SK-N-MC (cell line): ENCODE results near the gene GUCA2B.

Source experiments
- DNase-seq: peaks from one replicate; pipeline ENCODE4 v3.0.0-alpha.2; 2011; ENCODE audit warnings: low read depth, low spot score
- H3K27ac ChIP-seq: fragments of 200-600 bp; sonication (generic); 2 replicates; pipeline ENCODE4 v1.5.1; 2016; ENCODE audit warnings: mixed run types
- H3K36me3 ChIP-seq: fragments of 200-600 bp; sonication (generic); 2 replicates; pipeline ENCODE4 v1.6.1; 2017; ENCODE audit warnings: antibody characterized with exemption, low read length, mixed read lengths; ENCODE audit not compliant: insufficient read depth
- H3K4me3 ChIP-seq: fragments of 200-600 bp; sonication (generic); 2 replicates; pipeline ENCODE4 v1.5.1; 2016
- H3K9ac ChIP-seq: fragments of 200-600 bp; sonication (generic); 2 replicates; pipeline ENCODE4 v1.8.0; 2017; ENCODE audit warnings: mixed run types, mixed read lengths; ENCODE audit not compliant: insufficient read length
- H3K9me3 ChIP-seq: fragments of 200-600 bp; sonication (generic); 2 replicates; pipeline ENCODE4 v1.6.1; 2017; ENCODE audit warnings: low read depth, mild to moderate bottlenecking, antibody characterized with exemption, low read length, moderate library complexity, mixed read lengths
- EZH2 ChIP-seq: fragments of 200-600 bp; sonication (generic); IDR thresholded peaks from one replicate; pipeline ENCODE4 v1.6.1; 2017; ENCODE audit warnings: antibody characterized with exemption
- FOXP2 ChIP-seq: optimal IDR thresholded peaks from 2 replicates; pipeline ENCODE3; 2011; ENCODE audit warnings: mild to moderate bottlenecking, moderate library complexity; ENCODE audit not compliant: insufficient read depth; ENCODE audit errors: extremely low read length, control extremely low read depth
- POLR2AphosphoS5 ChIP-seq: IDR thresholded peaks from 2 replicates; pipeline ENCODE4 v1.6.1; 2012; ENCODE audit warnings: mild to moderate bottlenecking, low read depth, low read length, borderline replicate concordance

GUCA2B gene

GRCh38 chr1:42176902-42177519, 23.8 kb downstream of the GUCA2B start:
- Histone ChIP-seq H3K36me3 (peaks cover 6% of the 10 kb centered on the region; the same call in 1 of the 2 replicates), H3K9me3 (no peaks in the 10 kb centered on the region), H3K4me3 (no peak overlapping the region), H3K9ac (no peak overlapping the region), H3K27ac (no peak overlapping the region)
- no peak for DNase-seq
- TF ChIP-seq POLR2AphosphoS5 (no peak), FOXP2 (no peak), EZH2 (no peak)

GRCh38 chr1:42177541-42177981, 24.4 kb downstream of the GUCA2B start:
- Histone ChIP-seq H3K27ac (no peak overlapping the region), H3K4me3 (no peak overlapping the region), H3K9ac (no peak overlapping the region), H3K9me3 (no peaks in the 10 kb centered on the region), H3K36me3 (peaks cover 6% of the 10 kb centered on the region; the same call in 1 of the 2 replicates)
- DNase-seq: no peak
- TF ChIP-seq POLR2AphosphoS5 (no peak), FOXP2 (no peak), EZH2 (no peak)

- DNase-seq: no peak
- peaks cover 6% of the 10 kb centered on the region; the same call in 1 of the 2 replicates for H3K36me3 ChIP-seq
- no peaks in the 10 kb centered on the region for H3K9me3 ChIP-seq
- no peak overlapping the region for H3K27ac ChIP-seq
- no peak overlapping the region for H3K4me3 ChIP-seq
- no peak overlapping the region for H3K9ac ChIP-seq
- TF ChIP-seq EZH2 (no peak), POLR2AphosphoS5 (no peak), FOXP2 (no peak)
These were observed 25.0 kb downstream of the GUCA2B start for GRCh38 chr1:42178249-42178648.

GRCh38 chr1:42179275-42179674, 26.1 kb downstream of the GUCA2B start:
- H3K4me3 ChIP-seq: no peak overlapping the region
- no peak overlapping the region; the same call in 1 of the 2 replicates for H3K27ac ChIP-seq
- no peak overlapping the region for H3K9ac ChIP-seq
- TF ChIP-seq POLR2AphosphoS5 (no peak), EZH2 (no peak), FOXP2 (no peak)
- no peaks in the 10 kb centered on the region for H3K9me3 ChIP-seq
- DNase-seq: no peak
- peaks cover 6% of the 10 kb centered on the region; the same call in 1 of the 2 replicates for H3K36me3 ChIP-seq

- Histone ChIP-seq H3K36me3 (peaks cover 6% of the 10 kb centered on the region; the same call in 1 of the 2 replicates), H3K9ac (no peak overlapping the region), H3K9me3 (no peaks in the 10 kb centered on the region), H3K27ac (no peak overlapping the region), H3K4me3 (no peak overlapping the region)
- DNase-seq: no peak
- TF ChIP-seq POLR2AphosphoS5: no peak
- no peak for TF ChIP-seq EZH2
- TF ChIP-seq FOXP2: no peak
These were observed 26.7 kb downstream of the GUCA2B start for GRCh38 chr1:42179900-42180329.

- no peaks in the 10 kb centered on the region for H3K9me3 ChIP-seq
- DNase-seq: no peak
- TF ChIP-seq POLR2AphosphoS5 (no peak), FOXP2 (no peak), EZH2 (no peak)
- H3K27ac ChIP-seq: no peak overlapping the region
- peaks cover 10% of the 10 kb centered on the region; the same call in 1 of the 2 replicates for H3K36me3 ChIP-seq
- H3K4me3 ChIP-seq: no peak overlapping the region
- H3K9ac ChIP-seq: no peak overlapping the region
These were observed 28.5 kb downstream of the GUCA2B start for GRCh38 chr1:42181687-42182086.

- DNase-seq: no peak
- TF ChIP-seq EZH2 (no peak), POLR2AphosphoS5 (no peak), FOXP2 (no peak)
- Histone ChIP-seq H3K36me3 (peaks cover 11% of the 10 kb centered on the region; the same call in 1 of the 2 replicates), H3K9me3 (no peaks in the 10 kb centered on the region), H3K27ac (no peak overlapping the region), H3K4me3 (no peak overlapping the region), H3K9ac (no peak overlapping the region)
These were observed 30.2 kb downstream of the GUCA2B start for GRCh38 chr1:42183210-42183956.

- H3K4me3 ChIP-seq: no peak overlapping the region
- no peaks in the 10 kb centered on the region for H3K9me3 ChIP-seq
- H3K27ac ChIP-seq: no peak overlapping the region
- TF ChIP-seq FOXP2 (no peak), POLR2AphosphoS5 (no peak), EZH2 (no peak)
- no peak for DNase-seq
- H3K36me3 ChIP-seq: peaks cover 16% of the 10 kb centered on the region
- no peak overlapping the region for H3K9ac ChIP-seq
These were observed 30.7 kb downstream of the GUCA2B start for GRCh38 chr1:42183957-42184268.
